ENCODE measurements around the gene PSMC6. TPM values are rescaled to one million over a fixed set of nuclear protein-coding genes. Genes with fewer than 3 reads are reported as not detected.

Gene PSMC6
- total and polyA plus RNA-seq, 2 of the 8 experiments (the other 6 are each of a cell fraction or from before 2014, with no cell fraction given), result 45.1 to 107 TPM

GRCh38 chr14:52729585-52729924, 22.6 kb downstream of the PSMC6 start:
- H3K27ac ChIP-seq (ENCODE audit: low read depth, low read length), result no peak overlapping the region
- peak overlapping the region in 2 of 4 experiments; percentile 21 to 59; a peak in 5 of 8 replicates for H3K4me3 ChIP-seq (ENCODE audit: extremely low read depth in 1 of 4, insufficient read depth in 2 of 4, low read depth in 3 of 4, low read length in 4 of 4)
- no peak overlapping the region for H3K14ac ChIP-seq (ENCODE audit: insufficient read length)
- no peak overlapping the region for H3K23ac ChIP-seq (ENCODE audit: insufficient read length)
- H2AK5ac ChIP-seq (ENCODE audit: low read depth, low read length), result no peak overlapping the region
- no peak overlapping the region for H2BK120ac ChIP-seq (replicated peaks; ENCODE audit: low read depth, low read length)
- TF ChIP-seq BACH1 (IDR thresholded peaks at IDR 0.05; ENCODE audit: low read length), result 0 out of 2 replicates have a peak, but pooled peaks have one; percentile 47
- no peak for TF ChIP-seq SIN3A (conservative IDR thresholded peaks at IDR 0.05 in 1 of 2, IDR thresholded peaks at IDR 0.05 in 1 of 2; ENCODE audit: low read depth in 1 of 2, low read length in 2 of 2)
- H3K79me1 ChIP-seq (ENCODE audit: low read depth, low read length), result no peaks in the 10 kb centered on the region
- peaks cover 0 to 4% (median 3%) of the 10 kb centered on the region in 4 experiments; a peak in 4 of 7 replicates for H3K4me1 ChIP-seq (replicated peaks in 1 of 4; ENCODE audit: control insufficient read depth in 3 of 4, insufficient read depth in 4 of 4, low read length in 3 of 4)
- H3K4me2 ChIP-seq (ENCODE audit: insufficient read depth in 1 of 2, low read depth in 2 of 2, low read length in 2 of 2), result peak overlapping the region; percentile 38 to 62; a peak in 3 of 4 replicates
- H4K91ac ChIP-seq (replicated peaks; ENCODE audit: insufficient read length, low read length), result no peak overlapping the region
- H4K5ac ChIP-seq (ENCODE audit: insufficient read length, low read depth, low read length), result peak overlapping the region; percentile 52
- no peak for FAIRE-seq
- H3K4ac ChIP-seq (replicated peaks; ENCODE audit: insufficient read length, low read depth, low read length), result no peak overlapping the region
- no peaks in the 10 kb centered on the region for H3K27me3 ChIP-seq (replicated peaks in 1 of 4; ENCODE audit: control insufficient read depth in 3 of 4, extremely low read depth in 1 of 4, insufficient read depth in 3 of 4, low read length in 3 of 4)
- H3K9ac ChIP-seq (replicated peaks in 1 of 4; ENCODE audit: extremely low read depth in 1 of 4, low read depth in 3 of 4, low read length in 3 of 4), result no peak overlapping the region
- no peak overlapping the region for H3K18ac ChIP-seq (ENCODE audit: extremely low read depth, low read length)
- H3K56ac ChIP-seq (replicated peaks; ENCODE audit: insufficient read length, low read depth, low read length), result no peak overlapping the region
- H3K9me3 ChIP-seq (ENCODE audit: insufficient read depth in 2 of 2, low read depth in 1 of 2, low read length in 1 of 2), result no peaks in the 10 kb centered on the region
- no peak overlapping the region for H2AFZ ChIP-seq (ENCODE audit: low read length)
- H3K79me2 ChIP-seq (ENCODE audit: control insufficient read depth in 1 of 2, insufficient read depth in 2 of 2, low read length in 2 of 2), result peaks cover 0 to 32% of the 10 kb centered on the region in 2 experiments; a peak in 2 of 4 replicates
- DNase-seq (ENCODE audit: low read depth in 1 of 2, low spot score in 2 of 2), result no peak
- H2BK20ac ChIP-seq (ENCODE audit: low read length), result no peak overlapping the region
- 3% methylated on average over 6 of the region's 8 CpGs; no CpG with 5 or more reads in 1 of the 2 experiments for WGBS, 2 experiments (ENCODE audit: extremely low coverage in 1 of 2, insufficient coverage in 1 of 2, insufficient read length in 1 of 2, insufficient replicate concordance in 2 of 2, low coverage in 1 of 2, low lambda C conversion rate in 2 of 2, missing lambda C conversion rate in 1 of 2)
- no peak overlapping the region for H4K8ac ChIP-seq (ENCODE audit: extremely low read depth, insufficient read depth, low read length)
- H3K23me2 ChIP-seq (ENCODE audit: low read depth, low read length), result no peaks in the 10 kb centered on the region
- peaks cover 6 to 33% (median 14%) of the 10 kb centered on the region in 4 experiments for H3K36me3 ChIP-seq (ENCODE audit: control insufficient read depth in 2 of 4, insufficient read depth in 4 of 4, low read length in 3 of 4)
- H2BK12ac ChIP-seq (ENCODE audit: low read depth, low read length), result no peak overlapping the region
- H2BK5ac ChIP-seq (ENCODE audit: low read depth, low read length), result no peak overlapping the region
- POLR2A ChIA-PET (ENCODE audit: partially characterized antibody), result interaction anchor here (1.1 to 3.1 kb wide), 6 partner anchors 12 to 618 kb away, joined by 3 to 12 read pairs (median 11); partner anchors contain the start of genes GNPNAT1 and PSMC6
- peaks cover 0 to 2% of the 10 kb centered on the region in 2 experiments for H4K20me1 ChIP-seq (replicated peaks in 1 of 2; ENCODE audit: control insufficient read depth in 1 of 2, insufficient read depth in 2 of 2, low read length in 2 of 2)
- CTCF ChIA-PET (ENCODE audit: partially characterized antibody), result interaction anchor here (1.2 kb wide), 1 partner anchor 20 kb away, joined by 5 read pairs; no protein-coding TSS in a partner anchor
- no peak overlapping the region for H2BK15ac ChIP-seq (ENCODE audit: low read length)

Data from H1 (cell line).